HuH-7 (cell line): ENCODE results near the gene FER.
A peak's percentile ranks its signal among the peaks of the same experiment; 100 is the strongest.

Experiments used
- DNase-seq: peaks from one replicate; pipeline ENCODE4 v3.0.0; 2011; ENCODE audit warnings: low spot score

The FER gene

GRCh38 chr5:109180668-109181067 is 433.0 kb downstream of the FER start:
- no peak for DNase-seq

GRCh38 chr5:109186759-109187158 is 439.1 kb downstream of the FER start:
- DNase-seq = no peak

- DNase-seq = no peak
These were observed 443.5 kb downstream of the FER start for GRCh38 chr5:109191153-109191558.

GRCh38 chr5:109192027-109192426 is 444.3 kb downstream of the FER start:
- DNase-seq = no peak

- DNase-seq = peak; percentile 18
These were observed 445.0 kb downstream of the FER start for GRCh38 chr5:109192555-109193281.

- DNase-seq = no peak
These were observed 448.0 kb downstream of the FER start for GRCh38 chr5:109195667-109196066.

GRCh38 chr5:109196087-109196822 is 448.6 kb downstream of the FER start:
- no peak for DNase-seq

GRCh38 chr5:109196823-109197160 is 449.1 kb downstream of the FER start:
- no peak for DNase-seq

- no peak for DNase-seq
These were observed 451.6 kb downstream of the FER start for GRCh38 chr5:109199289-109199688.

- no peak for DNase-seq
These were observed 452.3 kb downstream of the FER start for GRCh38 chr5:109199799-109200620.

GRCh38 chr5:109215040-109215439 is 467.3 kb downstream of the FER start:
- no peak for DNase-seq

- DNase-seq = no peak
These were observed 471.1 kb downstream of the FER start for GRCh38 chr5:109218818-109219217.

GRCh38 chr5:109223531-109223930 is 475.8 kb downstream of the FER start:
- no peak for DNase-seq

- no peak for DNase-seq
These were observed 476.7 kb downstream of the FER start for GRCh38 chr5:109224276-109224882.

GRCh38 chr5:109225716-109226625 is 478.3 kb downstream of the FER start:
- DNase-seq = no peak

- DNase-seq = no peak
These were observed 482.7 kb downstream of the FER start for GRCh38 chr5:109230369-109230768.

GRCh38 chr5:109231331-109231730 is 483.6 kb downstream of the FER start:
- no peak for DNase-seq

- DNase-seq = no peak
These were observed 486.7 kb downstream of the FER start for GRCh38 chr5:109234381-109234780.

GRCh38 chr5:109239456-109239855 is 491.8 kb downstream of the FER start:
- DNase-seq = no peak

GRCh38 chr5:109242518-109242917 is 494.8 kb downstream of the FER start:
- DNase-seq = no peak

- DNase-seq = no peak
These were observed 498.7 kb downstream of the FER start for GRCh38 chr5:109246395-109246794.
